ENCODE results near the gene COL20A1.

GRCh38 chr20:63270606-63271325 lies 22.2 kb upstream of the COL20A1 start:
- TF ChIP-seq CTCF (IDR thresholded peaks at IDR 0.05) (no peak), POLR2A (IDR thresholded peaks at IDR 0.05) (no peak)
